Endothelial cell of umbilical vein (primary cell): Measurements from ENCODE around the gene PEX10. TPM values are rescaled to one million over a fixed set of nuclear protein-coding genes. Genes with fewer than 3 reads are reported as not detected.

Experiments used
- BruUV-seq: library from RNA; stranded (reverse); fragments of 400-500 nt; replicated peaks from 2 replicates; lab custom pipeline; 2021; lab: Mats Ljungman, UMichigan
- CTCF ChIA-PET: fragments of 300-600, 350-600 bp; sonication (Branson Sonifier 250); formaldehyde crosslinking; loops from one replicate; lab custom pipeline; 2021; ENCODE audit warnings: antibody characterized with exemption, inconsistent platforms; lab: Charles Lee
- POLR2A ChIA-PET: fragments of 300-600, 350-600 bp; sonication (Branson Sonifier 250); formaldehyde crosslinking; loops from one replicate; lab custom pipeline; 2021; ENCODE audit warnings: antibody characterized with exemption, inconsistent platforms; lab: Charles Lee
- DNase-seq: peaks from one replicate; pipeline ENCODE4 v3.0.0-alpha.2; 2011; ENCODE audit warnings: low read depth, low spot score
- FAIRE-seq: peaks from 2 replicates; lab custom pipeline; 2011; peaks lifted over from hg19 to GRCh38; lab: Jason Lieb, UNC
- H2AFZ ChIP-seq: 2 replicates; pipeline ENCODE4 v1.6.0; 2012; ENCODE audit warnings: low read depth, low read length, control low read depth, inconsistent platforms
- H3K27ac ChIP-seq: 2 replicates; pipeline ENCODE4 v1.5.1; 2011; ENCODE audit warnings: low read depth, mild to moderate bottlenecking, control low read depth, low read length, moderate library complexity; ENCODE audit not compliant: insufficient read depth
- H3K27me3 ChIP-seq, 2 experiments: 2 replicates each; pipeline versions ENCODE4 v1.6.0 to v1.6.1; 2011; ENCODE audit warnings: low read length in 2 of 2, mixed read lengths in 1 of 2; ENCODE audit not compliant: control insufficient read depth in 2 of 2, insufficient read depth in 2 of 2
- H3K36me3 ChIP-seq, 2 experiments: 2 replicates in 1 of 2; 3 replicates in 1 of 2; pipeline ENCODE4 v1.5.1; 2011; ENCODE audit warnings: low read length in 2 of 2, mild to moderate bottlenecking in 1 of 2, moderate library complexity in 1 of 2; ENCODE audit not compliant: control insufficient read depth in 2 of 2, insufficient read depth in 2 of 2; ENCODE audit errors: extremely low read depth in 1 of 2
- H3K4me1 ChIP-seq: 3 replicates; pipeline ENCODE4 v1.5.1; 2011; ENCODE audit warnings: mild to moderate bottlenecking, low read length; ENCODE audit not compliant: control insufficient read depth, insufficient read depth; ENCODE audit errors: extremely low read depth
- H3K4me2 ChIP-seq: 2 replicates; pipeline ENCODE4 v1.6.1; 2011; ENCODE audit warnings: low read length, control low read depth, mixed read lengths; ENCODE audit not compliant: insufficient read depth
- H3K4me3 ChIP-seq, 3 experiments: fragments of 200-600 bp in 1 of 3; sonication (generic), shearing (Covaris generic) in 1 of 3; replicated peaks in 1 of 3; 2 replicates each; pipeline ENCODE4 v1.5.1; 2011 to 2016; ENCODE audit warnings: control low read depth in 3 of 3, low read length in 3 of 3, mild to moderate bottlenecking in 2 of 3, inconsistent platforms in 1 of 3, low read depth in 1 of 3, moderate library complexity in 1 of 3; ENCODE audit not compliant: insufficient read depth in 1 of 3
- H3K79me2 ChIP-seq: 2 replicates; pipeline ENCODE4 v1.6.0; 2012; ENCODE audit warnings: low read length, inconsistent platforms; ENCODE audit not compliant: control insufficient read depth, insufficient read depth
- H3K9ac ChIP-seq: replicated peaks from 2 replicates; pipeline ENCODE3; 2011; ENCODE audit warnings: low read length, control low read depth; ENCODE audit not compliant: insufficient read depth; ENCODE audit errors: extremely low read depth
- H3K9me1 ChIP-seq: replicated peaks from 3 replicates; pipeline ENCODE4 v1.6.0; 2011; ENCODE audit warnings: mild to moderate bottlenecking, low read length; ENCODE audit not compliant: control insufficient read depth, insufficient read depth; ENCODE audit errors: extremely low read depth
- H3K9me3 ChIP-seq: replicated peaks from 2 replicates; pipeline ENCODE4 v1.5.1; 2012; ENCODE audit warnings: low read length, inconsistent platforms; ENCODE audit not compliant: control insufficient read depth, insufficient read depth
- H4K20me1 ChIP-seq: replicated peaks from 2 replicates; pipeline ENCODE3; 2011; ENCODE audit warnings: mild to moderate bottlenecking, low read length; ENCODE audit not compliant: control insufficient read depth, insufficient read depth; ENCODE audit errors: extremely low read depth
- CTCF ChIP-seq, 2 donors: IDR thresholded peaks; 1 replicate in 1 of 2; 2 replicates in 1 of 2; pipeline ENCODE4 v1.5.1; 2011; ENCODE audit warnings: low read length in 2 of 2, mild to moderate bottlenecking in 2 of 2, moderate library complexity in 2 of 2, control low read depth in 1 of 2, inconsistent platforms in 1 of 2, low read depth in 1 of 2; ENCODE audit not compliant: insufficient read depth in 1 of 2; ENCODE audit errors: extremely low read depth in 1 of 2
- EZH2 ChIP-seq: IDR thresholded peaks from 2 replicates; pipeline ENCODE4 v1.6.1; 2012; ENCODE audit warnings: borderline replicate concordance, low read depth, mild to moderate bottlenecking, moderate library complexity, low read length, inconsistent platforms; ENCODE audit not compliant: severe bottlenecking
- FOS ChIP-seq: IDR thresholded peaks from 2 replicates; pipeline ENCODE4 v1.6.1; 2011; ENCODE audit warnings: mild to moderate bottlenecking, low read length, moderate library complexity, borderline replicate concordance; ENCODE audit not compliant: insufficient read depth
- JUN ChIP-seq: IDR thresholded peaks from 2 replicates; pipeline ENCODE4 v1.6.1; 2011; ENCODE audit warnings: borderline replicate concordance, low read depth; ENCODE audit not compliant: insufficient read length, insufficient read depth
- MAX ChIP-seq: IDR thresholded peaks from 2 replicates; pipeline ENCODE4 v1.6.1; 2011; ENCODE audit not compliant: insufficient read depth, insufficient read length
- MYC ChIP-seq: IDR thresholded peaks from one replicate; pipeline ENCODE4 v1.6.1; 2011; ENCODE audit warnings: mild to moderate bottlenecking, low read depth, low read length
- POLR2A ChIP-seq: IDR thresholded peaks from 2 replicates; pipeline ENCODE4 v1.6.1; 2012; ENCODE audit warnings: low read depth, mild to moderate bottlenecking, control low read depth, low read length
- dilution Hi-C: fragments of 300-500 bp; cut with MboI; formaldehyde crosslinking; loops from one replicate; pipeline ENCODE4 v1.15.0; 2019; ENCODE audit warnings: low sequenced_read_pairs; ENCODE audit not compliant: extremely low pct_ligation_motif_present
- intact Hi-C: fragments of 100-400 bp; cut with micrococcal nuclease; formaldehyde crosslinking; loops from one replicate; pipeline ENCODE4 v1.10.0; 2022
- polyA plus RNA-seq, 4 experiments: library from polyadenylated mRNA; depleted of rRNA in 3 of 4; stranded (reverse) in 3 of 4; unstranded in 1 of 4; fragments of >200 nt; gene quantifications; 2 replicates each; pipeline versions ENCODE4 v1.2.1 to v1.2.3, GENCODE V29; 2011 to 2012; ENCODE audit warnings: missing spikeins in 1 of 4
- total RNA-seq: library from RNA; stranded (reverse); gene quantifications from 2 replicates; pipeline ENCODE4 v1.2.3, GENCODE V29; 2021

PEX10 gene
- total and polyA plus RNA-seq, 2 donors (not counting 3 experiments of a cell fraction or from before 2014, with no cell fraction given) = 25.1 to 26.7 TPM

GRCh38 chr1:2427976-2428375 is 15.6 kb upstream of the PEX10 start:
- TF ChIP-seq MYC = no peak
- no peak for TF ChIP-seq FOS
- no peak for TF ChIP-seq JUN
- no peak for TF ChIP-seq CTCF (IDR thresholded peaks at IDR 0.05; ENCODE audit: extremely low read depth in 1 of 2, insufficient read depth in 1 of 2, low read depth in 1 of 2, low read length in 2 of 2)
- TF ChIP-seq EZH2 = no peak
- DNase-seq (no peak), FAIRE-seq (no peak)
- H3K4me2 ChIP-seq = no peak overlapping the region
- no peak overlapping the region for H3K27ac ChIP-seq
- H3K4me3 ChIP-seq = no peak overlapping the region
- H3K9me1 ChIP-seq = no peaks in the 10 kb centered on the region
- no peaks in the 10 kb centered on the region for H3K36me3 ChIP-seq
- H3K79me2 ChIP-seq = no peaks in the 10 kb centered on the region
- H3K9me3 ChIP-seq = no peaks in the 10 kb centered on the region
- no TSS peak for BruUV-seq
- intact Hi-C loops = no loop called here
- POLR2A ChIA-PET = no interaction called here
- dilution Hi-C loops = no loop called here
- CTCF ChIA-PET = no interaction called here
- no peak overlapping the region for H2AFZ ChIP-seq
- H3K4me1 ChIP-seq = no peaks in the 10 kb centered on the region
- no peaks in the 10 kb centered on the region for H3K27me3 ChIP-seq
- H4K20me1 ChIP-seq = no peaks in the 10 kb centered on the region
- H3K9ac ChIP-seq = no peak overlapping the region

- Histone ChIP-seq H3K4me3 (no peak overlapping the region), H3K27me3 (no peaks in the 10 kb centered on the region), H2AFZ (no peak overlapping the region), H3K27ac (no peak overlapping the region), H3K36me3 (no peaks in the 10 kb centered on the region), H3K4me1 (no peaks in the 10 kb centered on the region), H3K9ac (no peak overlapping the region), H3K9me3 (no peaks in the 10 kb centered on the region), H3K9me1 (no peaks in the 10 kb centered on the region), H3K4me2 (no peak overlapping the region), H4K20me1 (no peaks in the 10 kb centered on the region), H3K79me2 (no peaks in the 10 kb centered on the region)
- ChIA-PET POLR2A (no interaction called here), CTCF (interaction anchor here (1.3 kb wide), 1 partner anchor 253 kb away, joined by 3 read pairs; no protein-coding TSS in a partner anchor)
- TF ChIP-seq CTCF (IDR thresholded peaks at IDR 0.05; ENCODE audit: extremely low read depth in 1 of 2, insufficient read depth in 1 of 2, low read depth in 1 of 2, low read length in 2 of 2) = no peak
- no peak for TF ChIP-seq EZH2
- TF ChIP-seq FOS = no peak
- no peak for TF ChIP-seq JUN
- TF ChIP-seq MAX = no peak
- TF ChIP-seq POLR2A = no peak
- BruUV-seq = no TSS peak
- DNase-seq = no peak
- no peak for FAIRE-seq
- intact Hi-C loops = no loop called here
- dilution Hi-C loops = no loop called here
These were observed 14.7 kb upstream of the PEX10 start for GRCh38 chr1:2427051-2427450.
